H9 (cell line): ENCODE results near the gene ABCD1. TPM values are rescaled to one million over a fixed set of nuclear protein-coding genes. Genes with fewer than 3 reads are reported as not detected.

Experiments
- DNase-seq: peaks from one replicate; pipeline ENCODE4 v3.0.0-alpha.2; 2017
- H2AFZ ChIP-seq: one replicate; pipeline ENCODE4 v1.6.1; 2013; ENCODE audit warnings: mild to moderate bottlenecking, low read length, control low read depth, moderate library complexity
- H2AK5ac ChIP-seq: 2 replicates; pipeline ENCODE4 v1.6.1; 2013; ENCODE audit warnings: low read length, control low read depth, mixed read lengths; ENCODE audit not compliant: insufficient read length
- H2BK120ac ChIP-seq: one replicate; pipeline ENCODE4 v1.6.1; 2013; ENCODE audit warnings: low read depth, mild to moderate bottlenecking, low read length, control low read depth, inconsistent platforms; ENCODE audit not compliant: poor library complexity, severe bottlenecking
- H2BK12ac ChIP-seq: 2 replicates; pipeline ENCODE4 v1.6.1; 2013; ENCODE audit warnings: low read length, control low read depth, mixed read lengths, low read depth; ENCODE audit not compliant: insufficient read length
- H2BK15ac ChIP-seq: 2 replicates; pipeline ENCODE4 v1.6.1; 2013; ENCODE audit warnings: low read depth, low read length, control low read depth
- H2BK20ac ChIP-seq: one replicate; pipeline ENCODE4 v1.6.1; 2013; ENCODE audit warnings: low read depth, mild to moderate bottlenecking, low read length, control low read depth, inconsistent platforms; ENCODE audit not compliant: poor library complexity, severe bottlenecking
- H2BK5ac ChIP-seq: 2 replicates; pipeline ENCODE4 v1.6.1; 2013; ENCODE audit warnings: low read length, control low read depth, mixed read lengths; ENCODE audit not compliant: insufficient read length
- H3K14ac ChIP-seq: 2 replicates; pipeline ENCODE4 v1.6.1; 2013; ENCODE audit warnings: low read length, control low read depth; ENCODE audit not compliant: insufficient read depth
- H3K18ac ChIP-seq: 2 replicates; pipeline ENCODE4 v1.6.1; 2013; ENCODE audit warnings: low read depth, mild to moderate bottlenecking, mixed read lengths, low read length, control low read depth; ENCODE audit not compliant: insufficient read length
- H3K23ac ChIP-seq: 2 replicates; pipeline ENCODE4 v1.6.1; 2013; ENCODE audit warnings: low read length, control low read depth, mixed read lengths, low read depth; ENCODE audit not compliant: insufficient read length
- H3K23me2 ChIP-seq: 2 replicates; pipeline ENCODE4 v1.6.1; 2013; ENCODE audit warnings: low read depth, mild to moderate bottlenecking, mixed read lengths, low read length, control low read depth; ENCODE audit not compliant: insufficient read length, poor library complexity, severe bottlenecking
- H3K27ac ChIP-seq: 2 replicates; pipeline ENCODE4 v1.5.1; 2013; ENCODE audit warnings: low read length, control low read depth, mixed read lengths, low read depth; ENCODE audit not compliant: insufficient read length
- H3K27me3 ChIP-seq: 2 replicates; pipeline ENCODE4 v1.6.1; 2013; ENCODE audit warnings: low read length, control low read depth, inconsistent platforms; ENCODE audit not compliant: insufficient read depth
- H3K4ac ChIP-seq: 2 replicates; pipeline ENCODE4 v1.6.1; 2013; ENCODE audit warnings: low read depth, mild to moderate bottlenecking, control low read depth, inconsistent platforms, low read length, moderate library complexity
- H3K4me1 ChIP-seq: 2 replicates; pipeline ENCODE4 v1.6.1; 2013; ENCODE audit warnings: low read length, control low read depth, inconsistent platforms; ENCODE audit not compliant: insufficient read depth
- H3K4me2 ChIP-seq: 2 replicates; pipeline ENCODE4 v1.6.1; 2013; ENCODE audit warnings: low read length, control low read depth, mixed read lengths; ENCODE audit not compliant: insufficient read length, insufficient read depth
- H3K56ac ChIP-seq: 2 replicates; pipeline ENCODE4 v1.6.1; 2013; ENCODE audit warnings: low read depth, mild to moderate bottlenecking, mixed read lengths, low read length, control low read depth; ENCODE audit not compliant: insufficient read length
- H3K79me1 ChIP-seq: 2 replicates; pipeline ENCODE4 v1.6.1; 2013; ENCODE audit warnings: low read depth, mild to moderate bottlenecking, moderate library complexity, low read length, control low read depth, inconsistent platforms; ENCODE audit not compliant: insufficient read depth, poor library complexity, severe bottlenecking
- H3K79me2 ChIP-seq: 2 replicates; pipeline ENCODE4 v1.6.1; 2013; ENCODE audit warnings: low read length, control low read depth, inconsistent platforms; ENCODE audit not compliant: insufficient read depth
- H3K9ac ChIP-seq: 2 replicates; pipeline ENCODE4 v1.6.1; 2013; ENCODE audit warnings: low read length, control low read depth, mixed read lengths; ENCODE audit not compliant: insufficient read length; ENCODE audit errors: extremely low read depth
- H3K9me3 ChIP-seq: one replicate; pipeline ENCODE4 v1.6.1; 2013; ENCODE audit warnings: low read depth, low read length, inconsistent platforms; ENCODE audit not compliant: control insufficient read depth
- H3T11ph ChIP-seq: one replicate; pipeline ENCODE4 v1.6.1; 2013; ENCODE audit warnings: mild to moderate bottlenecking, low read length, control low read depth, inconsistent platforms
- H4K20me1 ChIP-seq: one replicate; pipeline ENCODE4 v1.6.1; 2013; ENCODE audit not compliant: control insufficient read depth, insufficient read length, insufficient read depth
- H4K5ac ChIP-seq: 2 replicates; pipeline ENCODE4 v1.6.1; 2013; ENCODE audit warnings: low read depth, mild to moderate bottlenecking, mixed read lengths, low read length, control low read depth; ENCODE audit not compliant: insufficient read length
- H4K8ac ChIP-seq: replicated peaks from 2 replicates; pipeline ENCODE4 v1.6.1; 2013; ENCODE audit warnings: low read length, control low read depth, mixed read lengths, low read depth; ENCODE audit not compliant: insufficient read length
- H4K91ac ChIP-seq: 2 replicates; pipeline ENCODE4 v1.6.1; 2013; ENCODE audit warnings: low read depth, mild to moderate bottlenecking, moderate library complexity, mixed read lengths, low read length, control low read depth; ENCODE audit not compliant: insufficient read length
- H3K27ac Mint-ChIP-seq, 3 experiments: 2 replicates in 2 of 3; 3 replicates in 1 of 3; pipeline ENCODE4 v1.8.0; 2020 to 2021; ENCODE audit warnings: mixed read lengths in 3 of 3, mild to moderate bottlenecking in 1 of 3, moderate library complexity in 1 of 3
- H3K27me3 Mint-ChIP-seq: 2 replicates; pipeline ENCODE4 v1.8.0; 2021; ENCODE audit warnings: low read depth, mild to moderate bottlenecking, moderate library complexity, mixed read lengths
- H3K36me3 Mint-ChIP-seq, 3 experiments: 2 replicates in 2 of 3; 3 replicates in 1 of 3; pipeline ENCODE4 v1.8.0; 2020 to 2021; ENCODE audit warnings: low read depth in 3 of 3, mixed read lengths in 3 of 3; ENCODE audit not compliant: insufficient read depth in 1 of 3
- H3K4me1 Mint-ChIP-seq, 2 experiments: 2 replicates each; pipeline ENCODE4 v1.8.0; 2020; ENCODE audit warnings: mixed read lengths in 2 of 2
- H3K4me3 Mint-ChIP-seq, 2 experiments: 2 replicates in 1 of 2; 3 replicates in 1 of 2; pipeline ENCODE4 v1.8.0; 2020 to 2021; ENCODE audit warnings: mild to moderate bottlenecking in 2 of 2, mixed read lengths in 2 of 2, moderate library complexity in 1 of 2
- H3K9me3 Mint-ChIP-seq, 2 experiments: 2 replicates in 1 of 2; 3 replicates in 1 of 2; pipeline ENCODE4 v1.8.0; 2020; ENCODE audit warnings: mild to moderate bottlenecking in 2 of 2, mixed read lengths in 2 of 2, moderate library complexity in 1 of 2
- whole genome bisulfite sequencing: extraction: QIAGEN DNeasy Blood & Tissue Kit; methylation state at CpG from one replicate; pipeline ENCODE4 v1.1.7; 2013; ENCODE audit warnings: missing lambda C conversion rate, low lambda C conversion rate, mixed read lengths; ENCODE audit not compliant: insufficient read length; ENCODE audit errors: extremely low coverage; 5-methylcytosine and 5-hydroxymethylcytosine counted together
- total RNA-seq: library from RNA; stranded (reverse); gene quantifications from 2 replicates; pipeline ENCODE4 v1.2.1, GENCODE V29; 2021
- TF ChIP-seq, protein P1 (sequence below): fragments of 200-600 bp; sonication (generic); conservative IDR thresholded peaks from 3 replicates; pipeline ENCODE4 v1.8.0; 2021; ENCODE audit warnings: antibody characterized with exemption, mild to moderate bottlenecking

Gene ABCD1
- total RNA-seq, 1 experiment from 2014 or later: 11.1 TPM

GRCh38 chrX:153750127-153750774 lies 25.6 kb downstream of the ABCD1 start:
- Histone ChIP-seq H3K9me3 (peaks cover 29% of the 10 kb centered on the region), H2BK20ac (no peak overlapping the region), H2AK5ac (no peak overlapping the region), H2BK120ac (no peak overlapping the region), H3K4ac (no peak overlapping the region), H3T11ph (no peak overlapping the region), H2BK5ac (no peak overlapping the region), H3K18ac (no peak overlapping the region), H3K27me3 (no peaks in the 10 kb centered on the region), H3K79me1 (no peaks in the 10 kb centered on the region), H4K20me1 (no peaks in the 10 kb centered on the region), H2BK15ac (no peak overlapping the region), H2BK12ac (no peak overlapping the region), H3K4me2 (no peak overlapping the region), H3K23ac (no peak overlapping the region), H3K4me1 (no peaks in the 10 kb centered on the region), H3K14ac (no peak overlapping the region), H2AFZ (no peak overlapping the region), H3K27ac (no peak overlapping the region), H4K91ac (no peak overlapping the region), H4K8ac (no peak overlapping the region), H3K23me2 (no peaks in the 10 kb centered on the region), H3K79me2 (no peaks in the 10 kb centered on the region), H4K5ac (no peak overlapping the region), H3K56ac (no peak overlapping the region), H3K9ac (no peak overlapping the region)
- Mint-ChIP-seq H3K27me3 (peaks cover 15% of the 10 kb centered on the region), H3K9me3 (peaks cover 73 to 82% of the 10 kb centered on the region in 2 experiments), H3K4me3 (no peak overlapping the region), H3K27ac (no peak overlapping the region), H3K36me3 (peaks cover 0 to 7% (median 1%) of the 10 kb centered on the region in 3 experiments; a peak in 5 of 7 replicates), H3K4me1 (no peaks in the 10 kb centered on the region)
- WGBS: no CpG with 5 or more reads among the region's 12 CpGs
- TF ChIP-seq, protein P1, sequence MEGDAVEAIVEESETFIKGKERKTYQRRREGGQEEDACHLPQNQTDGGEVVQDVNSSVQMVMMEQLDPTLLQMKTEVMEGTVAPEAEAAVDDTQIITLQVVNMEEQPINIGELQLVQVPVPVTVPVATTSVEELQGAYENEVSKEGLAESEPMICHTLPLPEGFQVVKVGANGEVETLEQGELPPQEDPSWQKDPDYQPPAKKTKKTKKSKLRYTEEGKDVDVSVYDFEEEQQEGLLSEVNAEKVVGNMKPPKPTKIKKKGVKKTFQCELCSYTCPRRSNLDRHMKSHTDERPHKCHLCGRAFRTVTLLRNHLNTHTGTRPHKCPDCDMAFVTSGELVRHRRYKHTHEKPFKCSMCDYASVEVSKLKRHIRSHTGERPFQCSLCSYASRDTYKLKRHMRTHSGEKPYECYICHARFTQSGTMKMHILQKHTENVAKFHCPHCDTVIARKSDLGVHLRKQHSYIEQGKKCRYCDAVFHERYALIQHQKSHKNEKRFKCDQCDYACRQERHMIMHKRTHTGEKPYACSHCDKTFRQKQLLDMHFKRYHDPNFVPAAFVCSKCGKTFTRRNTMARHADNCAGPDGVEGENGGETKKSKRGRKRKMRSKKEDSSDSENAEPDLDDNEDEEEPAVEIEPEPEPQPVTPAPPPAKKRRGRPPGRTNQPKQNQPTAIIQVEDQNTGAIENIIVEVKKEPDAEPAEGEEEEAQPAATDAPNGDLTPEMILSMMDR: no peak
- no peak for DNase-seq
